HepG2 (cell line): ENCODE measurements around the gene ASXL1. TPM values are rescaled to one million over a fixed set of nuclear protein-coding genes. Genes with fewer than 3 reads are reported as not detected.

Source experiments
- HMGA1 ChIP-seq: sonication (generic); formaldehyde crosslinking; conservative IDR thresholded peaks from 2 replicates; pipeline ENCODE4 v1.4.0; 2020; ENCODE audit warnings: missing genetic modification reagents
- IKZF1 ChIP-seq: fragments of 450-650 bp; IDR thresholded peaks from 2 replicates; pipeline ENCODE4 v1.7.1; 2016
- KDM5A ChIP-seq: fragments of 200-600 bp; sonication (generic); IDR thresholded peaks from 2 replicates; pipeline ENCODE4 v1.7.0; 2018; ENCODE audit warnings: antibody characterized with exemption, mild to moderate bottlenecking, low read length, borderline replicate concordance
- KLF15 ChIP-seq: sonication (generic); formaldehyde crosslinking; IDR thresholded peaks from 2 replicates; pipeline ENCODE4 v1.8.1; 2023; ENCODE audit warnings: borderline replicate concordance, mild to moderate bottlenecking, inconsistent platforms, missing genetic modification reagents, mixed read lengths
- NKX3-1 ChIP-seq: sonication (generic); formaldehyde crosslinking; IDR thresholded peaks from 2 replicates; pipeline ENCODE4 v1.5.0; 2020; ENCODE audit warnings: missing genetic modification reagents
- NR2F1 ChIP-seq, 2 experiments: fragments of 450-650 bp in 1 of 2; formaldehyde crosslinking in 1 of 2; IDR thresholded peaks; 2 replicates each; pipeline versions ENCODE4 v1.5.0 to v1.6.1; 2016 to 2020; ENCODE audit warnings: mild to moderate bottlenecking in 1 of 2, missing compliant biosample characterization in 1 of 2, missing genetic modification reagents in 1 of 2, moderate library complexity in 1 of 2
- PHF20 ChIP-seq: sonication (generic); formaldehyde crosslinking; IDR thresholded peaks from 2 replicates; pipeline ENCODE4 v1.5.0; 2020; ENCODE audit warnings: mild to moderate bottlenecking, missing genetic modification reagents
- RBFOX2 ChIP-seq: fragments of 200-400 bp; formaldehyde crosslinking; IDR thresholded peaks from 2 replicates; pipeline ENCODE4 v1.6.1; 2017; ENCODE audit warnings: low read depth, mild to moderate bottlenecking, low read length
- RXRA ChIP-seq: sonication (generic); formaldehyde crosslinking; IDR thresholded peaks from 2 replicates; pipeline ENCODE4 v1.5.1; 2020; ENCODE audit warnings: missing genetic modification reagents
- SP140L ChIP-seq: sonication (generic); formaldehyde crosslinking; IDR thresholded peaks from 2 replicates; pipeline ENCODE4 v1.4.0; 2020; ENCODE audit warnings: missing genetic modification reagents, borderline replicate concordance
- TBL1XR1 ChIP-seq: fragments of 150-350 bp; IDR thresholded peaks from 2 replicates; pipeline ENCODE4 v1.6.1; 2014; ENCODE audit warnings: borderline replicate concordance, low read length; ENCODE audit not compliant: partially characterized antibody
- U2AF2 ChIP-seq: fragments of 200-400 bp; formaldehyde crosslinking; IDR thresholded peaks from 2 replicates; pipeline ENCODE4 v1.6.1; 2017; ENCODE audit warnings: low read depth, mild to moderate bottlenecking, low read length
- ZNF20 ChIP-seq: sonication (generic); formaldehyde crosslinking; IDR thresholded peaks from 2 replicates; pipeline ENCODE4 v1.4.0; 2020; ENCODE audit warnings: mild to moderate bottlenecking, moderate library complexity, missing genetic modification reagents
- ZNF224 ChIP-seq: sonication (generic); formaldehyde crosslinking; IDR thresholded peaks from 2 replicates; pipeline ENCODE4 v1.5.0; 2020; ENCODE audit warnings: mild to moderate bottlenecking, missing genetic modification reagents
- ZNF33B ChIP-seq: sonication (generic); formaldehyde crosslinking; IDR thresholded peaks from 2 replicates; pipeline ENCODE4 v1.5.1; 2020; ENCODE audit warnings: mild to moderate bottlenecking, missing genetic modification reagents
- ZNF350 ChIP-seq: sonication (generic); formaldehyde crosslinking; IDR thresholded peaks from 2 replicates; pipeline ENCODE4 v1.4.0; 2020; ENCODE audit warnings: mild to moderate bottlenecking, low read depth, missing genetic modification reagents, borderline replicate concordance
- ZNF766 ChIP-seq: sonication (generic); formaldehyde crosslinking; IDR thresholded peaks from 2 replicates; pipeline ENCODE4 v1.5.0; 2020; ENCODE audit warnings: missing genetic modification reagents, borderline replicate concordance
- ZNF776 ChIP-seq: sonication (generic); formaldehyde crosslinking; IDR thresholded peaks from 2 replicates; pipeline ENCODE4 v1.4.0; 2020; ENCODE audit warnings: mild to moderate bottlenecking, missing genetic modification reagents
- ZNF781 ChIP-seq: sonication (generic); formaldehyde crosslinking; IDR thresholded peaks from 2 replicates; pipeline ENCODE4 v1.5.1; 2020; ENCODE audit warnings: borderline replicate concordance, mild to moderate bottlenecking, missing genetic modification reagents; ENCODE audit errors: not compliant biosample characterization
- polyA plus RNA-seq, 8 experiments: library from polyadenylated mRNA; depleted of rRNA in 3 of 8; stranded (reverse) in 7 of 8; unstranded in 1 of 8; fragments of >200 nt; fragmentation: Illumina TruSeq in 4 of 8; extraction: Trizol in 4 of 8; gene quantifications; 2 replicates each; pipeline versions ENCODE4 v1.2.1 to v1.2.3, GENCODE V29; 2011 to 2016; ENCODE audit warnings: low read depth in 4 of 8, missing spikeins in 1 of 8, mixed read lengths in 1 of 8; ENCODE audit not compliant: insufficient read depth in 1 of 8
- total RNA-seq, 5 experiments: library from RNA; depleted of rRNA; stranded (reverse); fragments of >200 nt; fragmentation: Illumina TruSeq; extraction: Trizol; gene quantifications; 2 replicates each; pipeline ENCODE4 v1.2.3, GENCODE V29; 2016; ENCODE audit warnings: low read depth in 1 of 5
- TF ChIP-seq, protein P1 (sequence below): IDR thresholded peaks from 2 replicates; pipeline ENCODE4 v1.6.1; 2016; ENCODE audit warnings: low read depth, missing genetic modification reagents, missing compliant biosample characterization
- TF ChIP-seq, protein P2 (sequence below): sonication (generic); formaldehyde crosslinking; IDR thresholded peaks from 2 replicates; pipeline ENCODE4 v1.8.1; 2023; ENCODE audit warnings: mild to moderate bottlenecking, missing genetic modification reagents, borderline replicate concordance
- TF ChIP-seq, protein P3 (sequence below), 2 experiments: sonication (generic) in 1 of 2; formaldehyde crosslinking in 1 of 2; IDR thresholded peaks; 2 replicates each; pipeline versions ENCODE4 v1.5.1 to v1.6.1; 2011 to 2020; ENCODE audit warnings: borderline replicate concordance in 1 of 2, low read depth in 1 of 2, low read length in 1 of 2, mild to moderate bottlenecking in 1 of 2, missing genetic modification reagents in 1 of 2, moderate library complexity in 1 of 2

Gene ASXL1
- total and polyA plus RNA-seq, 2 of the 13 experiments (the other 11 are each of a cell fraction or from before 2014, with no cell fraction given), result 62.1 to 74.8 TPM

DNA sequence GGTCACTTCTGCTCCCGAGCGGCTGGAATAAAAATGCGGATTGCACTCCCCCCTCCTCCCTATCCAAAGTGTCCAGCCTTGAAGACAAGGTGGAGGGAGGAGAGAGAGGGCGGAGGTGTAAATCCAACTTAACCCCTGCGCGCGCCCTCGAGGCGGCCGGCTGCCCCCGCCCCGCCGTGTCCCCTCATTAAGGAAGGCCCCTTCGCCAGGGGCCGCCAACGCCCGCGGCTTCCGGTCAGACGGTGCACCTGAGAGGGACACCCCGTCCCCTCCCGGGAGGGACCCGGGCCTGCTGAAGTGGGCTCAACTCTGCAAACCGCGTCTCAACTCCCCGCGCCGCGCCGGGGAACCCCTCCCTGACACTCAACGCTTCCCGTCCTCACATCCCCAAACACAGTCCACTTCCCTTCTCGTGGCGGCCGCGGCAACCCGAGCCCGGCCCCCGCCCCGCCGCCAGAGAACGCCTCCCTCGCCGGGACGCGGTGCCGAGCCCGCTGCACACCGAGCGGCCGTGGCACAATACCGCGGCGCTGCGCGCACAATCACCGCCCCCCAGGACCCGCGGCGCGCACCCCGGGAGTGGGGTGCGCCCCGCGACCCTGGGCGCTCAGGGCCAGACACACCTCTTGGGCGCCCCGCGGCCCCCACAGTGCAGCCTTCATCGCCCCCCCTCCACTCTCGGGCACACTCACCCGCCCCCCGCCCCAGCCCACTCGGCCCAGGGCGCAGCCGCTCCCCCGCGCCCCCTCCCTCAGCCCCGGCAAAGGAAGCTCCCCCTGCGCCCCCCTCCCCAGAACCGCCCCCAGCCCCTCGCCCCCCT lies 124.5 kb downstream of the ASXL1 start (continued):
- TF ChIP-seq, protein P1, sequence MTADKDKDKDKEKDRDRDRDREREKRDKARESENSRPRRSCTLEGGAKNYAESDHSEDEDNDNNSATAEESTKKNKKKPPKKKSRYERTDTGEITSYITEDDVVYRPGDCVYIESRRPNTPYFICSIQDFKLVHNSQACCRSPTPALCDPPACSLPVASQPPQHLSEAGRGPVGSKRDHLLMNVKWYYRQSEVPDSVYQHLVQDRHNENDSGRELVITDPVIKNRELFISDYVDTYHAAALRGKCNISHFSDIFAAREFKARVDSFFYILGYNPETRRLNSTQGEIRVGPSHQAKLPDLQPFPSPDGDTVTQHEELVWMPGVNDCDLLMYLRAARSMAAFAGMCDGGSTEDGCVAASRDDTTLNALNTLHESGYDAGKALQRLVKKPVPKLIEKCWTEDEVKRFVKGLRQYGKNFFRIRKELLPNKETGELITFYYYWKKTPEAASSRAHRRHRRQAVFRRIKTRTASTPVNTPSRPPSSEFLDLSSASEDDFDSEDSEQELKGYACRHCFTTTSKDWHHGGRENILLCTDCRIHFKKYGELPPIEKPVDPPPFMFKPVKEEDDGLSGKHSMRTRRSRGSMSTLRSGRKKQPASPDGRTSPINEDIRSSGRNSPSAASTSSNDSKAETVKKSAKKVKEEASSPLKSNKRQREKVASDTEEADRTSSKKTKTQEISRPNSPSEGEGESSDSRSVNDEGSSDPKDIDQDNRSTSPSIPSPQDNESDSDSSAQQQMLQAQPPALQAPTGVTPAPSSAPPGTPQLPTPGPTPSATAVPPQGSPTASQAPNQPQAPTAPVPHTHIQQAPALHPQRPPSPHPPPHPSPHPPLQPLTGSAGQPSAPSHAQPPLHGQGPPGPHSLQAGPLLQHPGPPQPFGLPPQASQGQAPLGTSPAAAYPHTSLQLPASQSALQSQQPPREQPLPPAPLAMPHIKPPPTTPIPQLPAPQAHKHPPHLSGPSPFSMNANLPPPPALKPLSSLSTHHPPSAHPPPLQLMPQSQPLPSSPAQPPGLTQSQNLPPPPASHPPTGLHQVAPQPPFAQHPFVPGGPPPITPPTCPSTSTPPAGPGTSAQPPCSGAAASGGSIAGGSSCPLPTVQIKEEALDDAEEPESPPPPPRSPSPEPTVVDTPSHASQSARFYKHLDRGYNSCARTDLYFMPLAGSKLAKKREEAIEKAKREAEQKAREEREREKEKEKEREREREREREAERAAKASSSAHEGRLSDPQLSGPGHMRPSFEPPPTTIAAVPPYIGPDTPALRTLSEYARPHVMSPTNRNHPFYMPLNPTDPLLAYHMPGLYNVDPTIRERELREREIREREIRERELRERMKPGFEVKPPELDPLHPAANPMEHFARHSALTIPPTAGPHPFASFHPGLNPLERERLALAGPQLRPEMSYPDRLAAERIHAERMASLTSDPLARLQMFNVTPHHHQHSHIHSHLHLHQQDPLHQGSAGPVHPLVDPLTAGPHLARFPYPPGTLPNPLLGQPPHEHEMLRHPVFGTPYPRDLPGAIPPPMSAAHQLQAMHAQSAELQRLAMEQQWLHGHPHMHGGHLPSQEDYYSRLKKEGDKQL (CRISPR knock-in tag), result no peak
- no peak for TF ChIP-seq HMGA1 (CRISPR knock-in tag)
- peak; percentile 62 for TF ChIP-seq PHF20 (CRISPR knock-in tag)
- TF ChIP-seq U2AF2, result no peak
- TF ChIP-seq TBL1XR1, result no peak
- no peak for TF ChIP-seq NR2F1 (CRISPR knock-in tag; IDR thresholded peaks at IDR 0.05)
- TF ChIP-seq ZNF20 (CRISPR knock-in tag), result no peak
- no peak for TF ChIP-seq IKZF1
- no peak for TF ChIP-seq ZNF781 (CRISPR knock-in tag)
- TF ChIP-seq ZNF350 (CRISPR knock-in tag), result peak; percentile 43; the same call in 1 of the 2 replicates
- TF ChIP-seq ZNF224 (CRISPR knock-in tag), result no peak
- TF ChIP-seq, protein P2, sequence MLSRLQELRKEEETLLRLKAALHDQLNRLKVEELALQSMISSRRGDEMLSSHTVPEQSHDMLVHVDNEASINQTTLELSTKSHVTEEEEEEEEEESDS, result peak; percentile 35; the same call in 1 of the 2 replicates
- TF ChIP-seq ZNF33B, result no peak
- TF ChIP-seq ZNF766 (CRISPR knock-in tag), result no peak
- peak; percentile 87 for TF ChIP-seq RBFOX2
- TF ChIP-seq ZNF776, result peak; percentile 65
- peak; percentile 76; the same call in 1 of the 2 replicates for TF ChIP-seq RXRA (CRISPR knock-in tag)
- TF ChIP-seq KLF15 (CRISPR knock-in tag), result no peak
- TF ChIP-seq NKX3-1 (CRISPR knock-in tag), result peak; percentile 52; the same call in 1 of the 2 replicates
- TF ChIP-seq KDM5A, result peak; percentile 44; the same call in 1 of the 2 replicates
- TF ChIP-seq, protein P3, sequence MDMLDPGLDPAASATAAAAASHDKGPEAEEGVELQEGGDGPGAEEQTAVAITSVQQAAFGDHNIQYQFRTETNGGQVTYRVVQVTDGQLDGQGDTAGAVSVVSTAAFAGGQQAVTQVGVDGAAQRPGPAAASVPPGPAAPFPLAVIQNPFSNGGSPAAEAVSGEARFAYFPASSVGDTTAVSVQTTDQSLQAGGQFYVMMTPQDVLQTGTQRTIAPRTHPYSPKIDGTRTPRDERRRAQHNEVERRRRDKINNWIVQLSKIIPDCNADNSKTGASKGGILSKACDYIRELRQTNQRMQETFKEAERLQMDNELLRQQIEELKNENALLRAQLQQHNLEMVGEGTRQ (IDR thresholded peaks at IDR 0.05; ENCODE audit: low read depth, low read length), result no peak
- TF ChIP-seq, protein P3 (CRISPR knock-in tag; IDR thresholded peaks at IDR 0.05; ENCODE audit: borderline replicate concordance), result no peak
- TF ChIP-seq SP140L (CRISPR knock-in tag), result no peak
